Measurements from ENCODE around the gene TMEM33. TPM values are rescaled to one million over a fixed set of nuclear protein-coding genes. Genes with fewer than 3 reads are reported as not detected.

Gene TMEM33
- total and polyA plus RNA-seq, 12 donors: 4.7 to 31.2 (median 26.4) TPM

GRCh38 chr4:41964401-41964800, 29.2 kb downstream of the TMEM33 start:
- DNase-seq (no peak), ATAC-seq (no peak)
- H3K9me3 ChIP-seq: peaks cover 0 to 14% (median 0%) of the 10 kb centered on the region in 11 donors
- intact Hi-C loops (cut with DNase I): no loop called here
- no peaks in the 10 kb centered on the region for H3K36me3 ChIP-seq
- TF ChIP-seq, protein P1, sequence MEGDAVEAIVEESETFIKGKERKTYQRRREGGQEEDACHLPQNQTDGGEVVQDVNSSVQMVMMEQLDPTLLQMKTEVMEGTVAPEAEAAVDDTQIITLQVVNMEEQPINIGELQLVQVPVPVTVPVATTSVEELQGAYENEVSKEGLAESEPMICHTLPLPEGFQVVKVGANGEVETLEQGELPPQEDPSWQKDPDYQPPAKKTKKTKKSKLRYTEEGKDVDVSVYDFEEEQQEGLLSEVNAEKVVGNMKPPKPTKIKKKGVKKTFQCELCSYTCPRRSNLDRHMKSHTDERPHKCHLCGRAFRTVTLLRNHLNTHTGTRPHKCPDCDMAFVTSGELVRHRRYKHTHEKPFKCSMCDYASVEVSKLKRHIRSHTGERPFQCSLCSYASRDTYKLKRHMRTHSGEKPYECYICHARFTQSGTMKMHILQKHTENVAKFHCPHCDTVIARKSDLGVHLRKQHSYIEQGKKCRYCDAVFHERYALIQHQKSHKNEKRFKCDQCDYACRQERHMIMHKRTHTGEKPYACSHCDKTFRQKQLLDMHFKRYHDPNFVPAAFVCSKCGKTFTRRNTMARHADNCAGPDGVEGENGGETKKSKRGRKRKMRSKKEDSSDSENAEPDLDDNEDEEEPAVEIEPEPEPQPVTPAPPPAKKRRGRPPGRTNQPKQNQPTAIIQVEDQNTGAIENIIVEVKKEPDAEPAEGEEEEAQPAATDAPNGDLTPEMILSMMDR (IDR thresholded peaks at IDR 0.05): no peak
- H3K4me3 ChIP-seq: no peak overlapping the region
- 92 to 97% methylated on average over 1 of the region's 1 CpG for WGBS, 2 donors
- H3K27me3 ChIP-seq: no peaks in the 10 kb centered on the region
- H3K27ac ChIP-seq: no peak overlapping the region
- peaks cover 0 to 5% (median 0%) of the 10 kb centered on the region in 9 donors for H3K4me1 ChIP-seq

GRCh38 chr4:41967392-41967791, 32.2 kb downstream of the TMEM33 start:
- no peaks in the 10 kb centered on the region for H3K4me1 ChIP-seq

GRCh38 chr4:41969671-41970070, 34.4 kb downstream of the TMEM33 start:
- Histone ChIP-seq H3K4me3 (no peak overlapping the region), H3K27ac (no peak overlapping the region), H3K9me3 (peaks cover 0 to 14% (median 0%) of the 10 kb centered on the region in 11 donors), H3K4me1 (no peaks in the 10 kb centered on the region), H3K27me3 (no peaks in the 10 kb centered on the region), H3K36me3 (no peaks in the 10 kb centered on the region)
- DNase-seq: no peak
- ATAC-seq: no peak
- TF ChIP-seq, protein P1 (IDR thresholded peaks at IDR 0.05): no peak
- intact Hi-C loops (cut with DNase I): no loop called here

More at GRCh38 chr4:41967392-41967791, 32.2 kb downstream of the TMEM33 start:
- Histone ChIP-seq H3K9me3 (peaks cover 0 to 14% (median 0%) of the 10 kb centered on the region in 11 donors), H3K27me3 (no peaks in the 10 kb centered on the region), H3K36me3 (no peaks in the 10 kb centered on the region), H3K27ac (no peak overlapping the region), H3K4me3 (no peak overlapping the region)
- TF ChIP-seq, protein P1 (IDR thresholded peaks at IDR 0.05): no peak
- ATAC-seq (no peak), DNase-seq (no peak)
- intact Hi-C loops (cut with DNase I): no loop called here
- WGBS, 2 donors: 96 to 98% methylated on average over 2 of the region's 2 CpGs

DNA sequence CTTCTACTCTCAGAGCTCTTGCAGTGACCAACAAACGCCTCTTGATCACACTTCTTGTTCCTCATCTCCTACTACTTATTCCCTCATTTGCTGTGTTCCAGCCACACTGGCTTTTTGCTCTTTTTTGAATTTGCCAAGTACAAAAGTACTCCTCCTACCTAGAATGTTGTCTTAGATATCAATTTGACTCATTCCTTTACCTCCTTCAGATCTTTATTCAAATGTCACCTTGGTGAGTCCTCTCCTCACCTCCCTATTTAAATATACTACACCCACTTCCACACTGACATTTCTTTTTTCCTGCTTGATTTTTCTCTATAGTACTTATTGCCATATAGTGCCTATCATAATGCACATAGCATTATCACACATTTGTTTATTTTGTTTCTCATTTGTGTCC, 40.1 kb downstream of the TMEM33 start:
- intact Hi-C loops (cut with DNase I): no loop called here
- TF ChIP-seq, protein P1 (IDR thresholded peaks at IDR 0.05): no peak
- H3K4me1 ChIP-seq: peaks cover 0 to 8% (median 0%) of the 10 kb centered on the region in 9 donors
- H3K27me3 ChIP-seq: no peaks in the 10 kb centered on the region
- no peaks in the 10 kb centered on the region for H3K36me3 ChIP-seq
- H3K27ac ChIP-seq: no peak overlapping the region
- no peak for ATAC-seq
- H3K4me3 ChIP-seq: no peak overlapping the region
- 76 to 89% methylated on average over 1 of the region's 1 CpG for WGBS, 2 donors
- DNase-seq: no peak
- no peaks in the 10 kb centered on the region for H3K9me3 ChIP-seq
